ENCODE data around the gene MCF2L.

MCF2L gene

GRCh38 chr13:112943309-112944125 lies 25.5 kb upstream of the MCF2L start:
- peak; percentile 29 for DNase-seq (ENCODE audit: low spot score)

GRCh38 chr13:112947796-112948195 lies 21.2 kb upstream of the MCF2L start:
- DNase-seq (ENCODE audit: low spot score): no peak

- DNase-seq (ENCODE audit: low spot score): no peak
Observed at GRCh38 chr13:112951674-112952371, 17.2 kb upstream of the MCF2L start.

GRCh38 chr13:112952759-112953551 lies 16.1 kb upstream of the MCF2L start:
- DNase-seq (ENCODE audit: low spot score): no peak

GRCh38 chr13:112953591-112954487 lies 15.2 kb upstream of the MCF2L start:
- DNase-seq (ENCODE audit: low spot score): no peak

GRCh38 chr13:112954488-112955270 lies 14.3 kb upstream of the MCF2L start:
- no peak for DNase-seq (ENCODE audit: low spot score)

GRCh38 chr13:112955271-112955937 lies 13.6 kb upstream of the MCF2L start:
- no peak for DNase-seq (ENCODE audit: low spot score)

- no peak for DNase-seq (ENCODE audit: low spot score)
Observed at GRCh38 chr13:112955956-112956355, 13.1 kb upstream of the MCF2L start.

- no peak for DNase-seq (ENCODE audit: low spot score)
Observed at GRCh38 chr13:112956571-112957294, 12.3 kb upstream of the MCF2L start.

- no peak for DNase-seq (ENCODE audit: low spot score)
Observed at GRCh38 chr13:112957295-112957677, 11.7 kb upstream of the MCF2L start.

- DNase-seq (ENCODE audit: low spot score): no peak
Observed at GRCh38 chr13:112958127-112958989, 10.7 kb upstream of the MCF2L start.

GRCh38 chr13:112959206-112959605 lies 9.8 kb upstream of the MCF2L start:
- DNase-seq (ENCODE audit: low spot score): no peak

GRCh38 chr13:112959701-112960542 lies 9.1 kb upstream of the MCF2L start:
- no peak for DNase-seq (ENCODE audit: low spot score)

GRCh38 chr13:112960706-112961105 lies 8.3 kb upstream of the MCF2L start:
- no peak for DNase-seq (ENCODE audit: low spot score)

GRCh38 chr13:112961457-112962369 lies 7.3 kb upstream of the MCF2L start:
- no peak for DNase-seq (ENCODE audit: low spot score)

GRCh38 chr13:112962396-112962795 lies 6.6 kb upstream of the MCF2L start:
- no peak for DNase-seq (ENCODE audit: low spot score)
